OCI-LY7 (cell line): ENCODE measurements around the gene CDC42BPA.

Experiments used
- EZH2phosphoT487 ChIP-seq: fragments of 200-600 bp; sonication (generic); IDR thresholded peaks from 2 replicates; pipeline ENCODE4 v1.6.1; 2018; ENCODE audit warnings: low read depth, borderline replicate concordance, mild to moderate bottlenecking, mixed run types, antibody characterized with exemption, low read length, moderate library complexity, mixed read lengths
- TF ChIP-seq, protein P1 (sequence below): fragments of 200-600 bp; sonication (generic); conservative IDR thresholded peaks from 2 replicates; pipeline ENCODE4 v1.5.1; 2014; ENCODE audit warnings: mild to moderate bottlenecking, antibody characterized with exemption, low read length, moderate library complexity, mixed read lengths

DNA sequence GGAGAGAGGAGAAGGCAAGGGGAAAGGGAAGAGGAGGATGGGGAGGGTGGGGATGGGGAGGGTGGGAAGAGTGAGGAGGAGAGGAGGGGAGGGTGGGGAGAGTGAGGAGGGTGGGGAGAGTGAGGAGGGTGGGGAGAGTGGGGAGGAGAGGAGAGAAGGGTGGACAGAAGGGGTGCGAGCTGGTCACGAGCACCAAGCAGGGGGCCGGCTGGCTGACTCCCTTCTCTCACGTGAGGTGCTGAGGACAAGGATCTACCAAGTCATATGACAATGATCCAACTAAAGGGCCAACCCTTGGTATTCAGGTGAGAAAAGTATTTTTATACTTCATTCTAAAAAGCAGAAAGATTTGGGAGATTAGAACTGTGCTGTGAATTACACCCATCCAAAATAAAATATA, 326.4 kb downstream of the CDC42BPA start:
- TF ChIP-seq, protein P1, sequence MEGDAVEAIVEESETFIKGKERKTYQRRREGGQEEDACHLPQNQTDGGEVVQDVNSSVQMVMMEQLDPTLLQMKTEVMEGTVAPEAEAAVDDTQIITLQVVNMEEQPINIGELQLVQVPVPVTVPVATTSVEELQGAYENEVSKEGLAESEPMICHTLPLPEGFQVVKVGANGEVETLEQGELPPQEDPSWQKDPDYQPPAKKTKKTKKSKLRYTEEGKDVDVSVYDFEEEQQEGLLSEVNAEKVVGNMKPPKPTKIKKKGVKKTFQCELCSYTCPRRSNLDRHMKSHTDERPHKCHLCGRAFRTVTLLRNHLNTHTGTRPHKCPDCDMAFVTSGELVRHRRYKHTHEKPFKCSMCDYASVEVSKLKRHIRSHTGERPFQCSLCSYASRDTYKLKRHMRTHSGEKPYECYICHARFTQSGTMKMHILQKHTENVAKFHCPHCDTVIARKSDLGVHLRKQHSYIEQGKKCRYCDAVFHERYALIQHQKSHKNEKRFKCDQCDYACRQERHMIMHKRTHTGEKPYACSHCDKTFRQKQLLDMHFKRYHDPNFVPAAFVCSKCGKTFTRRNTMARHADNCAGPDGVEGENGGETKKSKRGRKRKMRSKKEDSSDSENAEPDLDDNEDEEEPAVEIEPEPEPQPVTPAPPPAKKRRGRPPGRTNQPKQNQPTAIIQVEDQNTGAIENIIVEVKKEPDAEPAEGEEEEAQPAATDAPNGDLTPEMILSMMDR, result no peak
- TF ChIP-seq EZH2phosphoT487, result no peak
